Measurements from ENCODE around the gene PTGR3. TPM values are rescaled to one million over a fixed set of nuclear protein-coding genes. Genes with fewer than 3 reads are reported as not detected.
A peak's percentile ranks its signal among the peaks of the same experiment; 100 is the strongest.

Gene PTGR3
- total RNA-seq, 4 donors from 2014 or later = 9.6 to 27.5 (median 20.1) TPM

- Histone ChIP-seq H3K27me3 (no peaks in the 10 kb centered on the region), H3K36me3 (peaks cover 0 to 26% (median 18%) of the 10 kb centered on the region in 4 donors), H3K27ac (replicated peaks in 1 of 4) (peak overlapping the region; percentile 97 to 100 (median 98)), H3K4me1 (peaks cover 50 to 84% (median 80%) of the 10 kb centered on the region in 4 donors), H3K4me3 (peak overlapping the region; percentile 53 to 98 (median 96)), H3K9me3 (no peaks in the 10 kb centered on the region)
- intact Hi-C loops (cut with DNase I) = loop anchor here (10.0 kb wide), 1 partner anchor 271 kb away; no protein-coding TSS in a partner anchor
- peak; percentile 91 for DNase-seq (ENCODE audit: extremely low spot score)
- 44% methylated on average over 24 of the region's 24 CpGs for WGBS
- TF ChIP-seq CTCF (IDR thresholded peaks at IDR 0.05) = no peak
- no peak for TF ChIP-seq POLR2A (IDR thresholded peaks at IDR 0.05; ENCODE audit: low read depth)
- TF ChIP-seq POLR2AphosphoS5 (IDR thresholded peaks at IDR 0.05) = no peak
- no peak for TF ChIP-seq EP300 (IDR thresholded peaks at IDR 0.05)
Measured at GRCh38 chr18:75203416-75204268, 5.3 kb downstream of the PTGR3 start.

- TF ChIP-seq EP300 (IDR thresholded peaks at IDR 0.05) = no peak
- no peak for TF ChIP-seq POLR2AphosphoS5 (IDR thresholded peaks at IDR 0.05)
- TF ChIP-seq CTCF (IDR thresholded peaks at IDR 0.05) = no peak
- TF ChIP-seq POLR2A (IDR thresholded peaks at IDR 0.05; ENCODE audit: low read depth) = no peak
- H3K27me3 ChIP-seq = no peaks in the 10 kb centered on the region
- peaks cover 0 to 26% (median 18%) of the 10 kb centered on the region in 4 donors for H3K36me3 ChIP-seq
- peaks cover 56 to 91% (median 88%) of the 10 kb centered on the region in 4 donors for H3K4me1 ChIP-seq
- H3K4me3 ChIP-seq = peak overlapping the region in 3 of 4 donors; percentile 96 to 98 (median 96)
- intact Hi-C loops (cut with DNase I) = loop anchor here (10.0 kb wide), 1 partner anchor 272 kb away; no protein-coding TSS in a partner anchor
- no peaks in the 10 kb centered on the region for H3K9me3 ChIP-seq
- H3K27ac ChIP-seq (replicated peaks in 1 of 4) = peak overlapping the region; percentile 97 to 100 (median 98)
- 60% methylated on average over 6 of the region's 6 CpGs for WGBS
- DNase-seq (ENCODE audit: extremely low spot score) = no peak
Measured at GRCh38 chr18:75202696-75203365, 6.1 kb downstream of the PTGR3 start.

- TF ChIP-seq POLR2AphosphoS5 (IDR thresholded peaks at IDR 0.05) = no peak
- no peak for DNase-seq (ENCODE audit: extremely low spot score)
- 86% methylated on average over 10 of the region's 18 CpGs for WGBS
- Histone ChIP-seq H3K27me3 (no peaks in the 10 kb centered on the region), H3K4me1 (peaks cover 50 to 91% (median 86%) of the 10 kb centered on the region in 4 donors), H3K36me3 (peaks cover 0 to 26% (median 18%) of the 10 kb centered on the region in 4 donors), H3K9me3 (no peaks in the 10 kb centered on the region), H3K27ac (replicated peaks in 1 of 4) (peak overlapping the region; percentile 97 to 100 (median 98)), H3K4me3 (no peak overlapping the region)
- intact Hi-C loops (cut with DNase I) = loop anchor here (10.0 kb wide), 1 partner anchor 273 kb away; no protein-coding TSS in a partner anchor
Measured at GRCh38 chr18:75201282-75202270, 7.4 kb downstream of the PTGR3 start.

GRCh38 chr18:75200605-75201280, 8.2 kb downstream of the PTGR3 start:
- WGBS = 78% methylated on average over 7 of the region's 7 CpGs
- H3K27ac ChIP-seq (replicated peaks in 1 of 4) = peak overlapping the region; percentile 5 to 100 (median 98)

More at GRCh38 chr18:75200605-75201280, 8.2 kb downstream of the PTGR3 start:
- intact Hi-C loops (cut with DNase I) = loop anchor here (10.0 kb wide), 1 partner anchor 274 kb away; no protein-coding TSS in a partner anchor
- Histone ChIP-seq H3K4me3 (no peak overlapping the region), H3K27me3 (no peaks in the 10 kb centered on the region), H3K36me3 (peaks cover 0 to 26% (median 18%) of the 10 kb centered on the region in 4 donors), H3K9me3 (no peaks in the 10 kb centered on the region), H3K4me1 (peaks cover 41 to 83% (median 78%) of the 10 kb centered on the region in 4 donors)
- TF ChIP-seq EP300 (IDR thresholded peaks at IDR 0.05) (no peak), POLR2AphosphoS5 (IDR thresholded peaks at IDR 0.05) (no peak), POLR2A (IDR thresholded peaks at IDR 0.05; ENCODE audit: low read depth) (no peak), CTCF (IDR thresholded peaks at IDR 0.05) (no peak)
- no peak for DNase-seq (ENCODE audit: extremely low spot score)

All from esophagus muscularis mucosa (tissue), 4 donors.